H1 (cell line): ENCODE measurements around the gene C1orf21. TPM values are rescaled to one million over a fixed set of nuclear protein-coding genes. Genes with fewer than 3 reads are reported as not detected.

Experiments used
- CTCF ChIA-PET: fragments of 300-600 bp; sonication (Branson Sonifier 250); formaldehyde crosslinking; loops from one replicate; lab custom pipeline; 2021; ENCODE audit not compliant: partially characterized antibody; lab: Charles Lee
- POLR2A ChIA-PET: fragments of 300-600 bp; sonication (Branson Sonifier 250); formaldehyde crosslinking; loops from one replicate; lab custom pipeline; 2021; ENCODE audit warnings: inconsistent platforms; ENCODE audit not compliant: partially characterized antibody; lab: Charles Lee
- DNase-seq, 2 experiments: peaks; one replicate each; pipeline versions ENCODE4 v3.0.0 to v3.0.0-alpha.2; 2010 to 2022; ENCODE audit warnings: low spot score in 2 of 2, low read depth in 1 of 2, mixed read lengths in 1 of 2
- FAIRE-seq: peaks from 2 replicates; lab custom pipeline; 2011; peaks lifted over from hg19 to GRCh38; lab: Jason Lieb, UNC
- H2AFZ ChIP-seq: 2 replicates; pipeline ENCODE4 v1.8.1; 2012; ENCODE audit warnings: low read length, inconsistent platforms
- H2AK5ac ChIP-seq: 2 replicates; pipeline ENCODE4 v1.6.1; 2013; ENCODE audit warnings: low read depth, low read length
- H2BK120ac ChIP-seq: replicated peaks from 2 replicates; pipeline ENCODE3; 2013; ENCODE audit warnings: low read depth, low read length, inconsistent platforms
- H2BK12ac ChIP-seq: 2 replicates; pipeline ENCODE4 v1.6.1; 2013; ENCODE audit warnings: low read depth, low read length
- H2BK15ac ChIP-seq: 2 replicates; pipeline ENCODE4 v1.6.1; 2013; ENCODE audit warnings: low read length
- H2BK20ac ChIP-seq: 2 replicates; pipeline ENCODE4 v1.6.1; 2013; ENCODE audit warnings: low read length
- H2BK5ac ChIP-seq: 2 replicates; pipeline ENCODE4 v1.6.1; 2013; ENCODE audit warnings: low read depth, low read length
- H3K14ac ChIP-seq: 2 replicates; pipeline ENCODE4 v1.6.1; 2013; ENCODE audit warnings: inconsistent platforms; ENCODE audit not compliant: insufficient read length
- H3K18ac ChIP-seq: 2 replicates; pipeline ENCODE4 v1.6.1; 2013; ENCODE audit warnings: low read length; ENCODE audit errors: extremely low read depth
- H3K23ac ChIP-seq: 2 replicates; pipeline ENCODE4 v1.6.1; 2013; ENCODE audit warnings: inconsistent platforms; ENCODE audit not compliant: insufficient read length
- H3K23me2 ChIP-seq: 2 replicates; pipeline ENCODE4 v1.6.1; 2013; ENCODE audit warnings: low read depth, low read length
- H3K27ac ChIP-seq: 2 replicates; pipeline ENCODE4 v1.6.1; 2011; ENCODE audit warnings: low read depth, low read length, inconsistent platforms
- H3K27me3 ChIP-seq, 4 experiments: replicated peaks in 1 of 4; 1 replicate in 1 of 4; 2 replicates in 3 of 4; pipeline versions ENCODE4 v1.6.1 to v1.8.1; 2011 to 2013; ENCODE audit warnings: low read length in 3 of 4, mild to moderate bottlenecking in 3 of 4, inconsistent platforms in 2 of 4, mixed read lengths in 2 of 4, moderate library complexity in 1 of 4; ENCODE audit not compliant: control insufficient read depth in 3 of 4, insufficient read depth in 3 of 4; ENCODE audit errors: extremely low read depth in 1 of 4
- H3K36me3 ChIP-seq, 4 experiments: 2 replicates each; pipeline versions ENCODE4 v1.6.1 to v1.8.1; 2011 to 2013; ENCODE audit warnings: mild to moderate bottlenecking in 4 of 4, low read length in 3 of 4, moderate library complexity in 2 of 4, control low read depth in 1 of 4, inconsistent platforms in 1 of 4; ENCODE audit not compliant: insufficient read depth in 4 of 4, control insufficient read depth in 2 of 4
- H3K4ac ChIP-seq: replicated peaks from 2 replicates; pipeline ENCODE3; 2013; ENCODE audit warnings: low read length, low read depth, mixed read lengths, inconsistent platforms; ENCODE audit not compliant: insufficient read length
- H3K4me1 ChIP-seq, 4 experiments: replicated peaks in 1 of 4; 1 replicate in 1 of 4; 2 replicates in 3 of 4; pipeline versions ENCODE4 v1.6.1 to v1.8.1; 2011 to 2013; ENCODE audit warnings: low read length in 3 of 4, inconsistent platforms in 2 of 4, mixed read lengths in 1 of 4; ENCODE audit not compliant: insufficient read depth in 4 of 4, control insufficient read depth in 3 of 4
- H3K4me2 ChIP-seq, 2 experiments: 2 replicates each; pipeline versions ENCODE4 v1.6.1 to v1.8.1; 2011 to 2013; ENCODE audit warnings: low read depth in 2 of 2, low read length in 2 of 2, control low read depth in 1 of 2, inconsistent platforms in 1 of 2, mild to moderate bottlenecking in 1 of 2; ENCODE audit not compliant: insufficient read depth in 1 of 2
- H3K4me3 ChIP-seq, 4 experiments: fragments of 200-600, 300-600 bp in 1 of 4; sonication (generic), shearing (Covaris generic), sonication (Bioruptor Twin) in 1 of 4; 2 replicates each; pipeline versions ENCODE4 v1.5.1 to v1.8.1; 2011 to 2016; ENCODE audit warnings: low read length in 4 of 4, low read depth in 3 of 4, control low read depth in 2 of 4, inconsistent platforms in 2 of 4, mild to moderate bottlenecking in 2 of 4, mixed read lengths in 1 of 4, moderate library complexity in 1 of 4; ENCODE audit not compliant: insufficient read depth in 2 of 4; ENCODE audit errors: extremely low read depth in 1 of 4
- H3K56ac ChIP-seq: replicated peaks from 2 replicates; pipeline ENCODE3; 2013; ENCODE audit warnings: low read depth, mild to moderate bottlenecking, mixed read lengths, low read length, inconsistent platforms; ENCODE audit not compliant: insufficient read length
- H3K79me1 ChIP-seq: 2 replicates; pipeline ENCODE4 v1.6.1; 2013; ENCODE audit warnings: low read depth, low read length, control low read depth
- H3K79me2 ChIP-seq, 2 experiments: 2 replicates each; pipeline versions ENCODE4 v1.6.1 to v1.8.1; 2012 to 2013; ENCODE audit warnings: low read length in 2 of 2, mild to moderate bottlenecking in 2 of 2, inconsistent platforms in 1 of 2; ENCODE audit not compliant: insufficient read depth in 2 of 2, control insufficient read depth in 1 of 2
- H3K9ac ChIP-seq, 4 experiments: replicated peaks in 1 of 4; 1 replicate in 1 of 4; 2 replicates in 3 of 4; pipeline versions ENCODE4 v1.6.1 to v1.8.1; 2011 to 2013; ENCODE audit warnings: low read depth in 3 of 4, low read length in 3 of 4, control low read depth in 2 of 4, mild to moderate bottlenecking in 2 of 4, moderate library complexity in 2 of 4, inconsistent platforms in 1 of 4; ENCODE audit errors: extremely low read depth in 1 of 4
- H3K9me3 ChIP-seq, 2 experiments: 2 replicates each; pipeline versions ENCODE4 v1.6.1 to v1.8.1; 2012 to 2013; ENCODE audit warnings: mild to moderate bottlenecking in 2 of 2, moderate library complexity in 2 of 2, control low read depth in 1 of 2, inconsistent platforms in 1 of 2, low read depth in 1 of 2, low read length in 1 of 2, mixed read lengths in 1 of 2; ENCODE audit not compliant: insufficient read depth in 2 of 2
- H4K20me1 ChIP-seq, 2 experiments: replicated peaks in 1 of 2; 2 replicates each; pipeline versions ENCODE3 to v1.8.1; 2011 to 2013; ENCODE audit warnings: inconsistent platforms in 2 of 2, low read length in 2 of 2, mild to moderate bottlenecking in 1 of 2; ENCODE audit not compliant: insufficient read depth in 2 of 2, control insufficient read depth in 1 of 2
- H4K5ac ChIP-seq: 2 replicates; pipeline ENCODE4 v1.6.1; 2013; ENCODE audit warnings: low read length, low read depth, mixed read lengths, inconsistent platforms; ENCODE audit not compliant: insufficient read length
- H4K8ac ChIP-seq: 2 replicates; pipeline ENCODE4 v1.8.0; 2013; ENCODE audit warnings: mild to moderate bottlenecking, moderate library complexity, low read length, inconsistent platforms; ENCODE audit not compliant: insufficient read depth; ENCODE audit errors: extremely low read depth
- H4K91ac ChIP-seq: replicated peaks from 2 replicates; pipeline ENCODE3; 2013; ENCODE audit warnings: low read length, mixed read lengths, inconsistent platforms; ENCODE audit not compliant: insufficient read length
- CBX8 ChIP-seq: fragments of 300-800, 300-1000 bp; sonication (generic); IDR thresholded peaks from 2 replicates; pipeline ENCODE4 v1.7.1; 2016; ENCODE audit warnings: low read depth, low read length, borderline replicate concordance
- KDM1A ChIP-seq: fragments of 200-600, 300-600 bp; sonication (generic); IDR thresholded peaks from 2 replicates; pipeline ENCODE4 v1.7.1; 2016; ENCODE audit warnings: mild to moderate bottlenecking, low read length, borderline replicate concordance
- SP2 ChIP-seq: IDR thresholded peaks from 2 replicates; pipeline ENCODE4 v1.6.1; 2012; ENCODE audit warnings: mild to moderate bottlenecking, low read length, inconsistent platforms
- TEAD4 ChIP-seq: IDR thresholded peaks from 2 replicates; pipeline ENCODE4 v1.6.1; 2012; ENCODE audit warnings: low read depth, low read length, inconsistent platforms, mixed read lengths
- USF2 ChIP-seq: IDR thresholded peaks from 2 replicates; pipeline ENCODE4 v1.6.1; 2011; ENCODE audit warnings: low read length, improper control_type of control experiment
- WGBS, 2 experiments: shearing (Covaris generic) in 1 of 2; methylation state at CpG; one replicate each; pipeline versions ENCODE4 v1.1.6 to v1.1.7; 2013 to 2015; ENCODE audit warnings: low lambda C conversion rate in 2 of 2, mixed read lengths in 2 of 2, inconsistent platforms in 1 of 2, low coverage in 1 of 2, missing lambda C conversion rate in 1 of 2; ENCODE audit not compliant: insufficient replicate concordance in 2 of 2, insufficient coverage in 1 of 2, insufficient read length in 1 of 2; ENCODE audit errors: extremely low coverage in 1 of 2, missing lambda C conversion rate in 1 of 2; 5-methylcytosine and 5-hydroxymethylcytosine counted together
- polyA plus RNA-seq, 7 experiments: library from polyadenylated mRNA; depleted of rRNA in 3 of 7; stranded (reverse) in 5 of 7; unstranded in 2 of 7; fragments of >200 nt in 5 of 7; fragments of 200-250 nt in 2 of 7; gene quantifications; 1 replicate in 5 of 7; 2 replicates in 1 of 7; 4 replicates in 1 of 7; pipeline versions ENCODE4 v1.2.1 to v1.2.3, GENCODE V29; 2011 to 2013; ENCODE audit warnings: missing spikeins in 2 of 7, mixed read lengths in 2 of 7
- total RNA-seq: library from RNA; stranded (reverse); fragmentation: NEBNext Ultra II Directional; extraction: Animal tissue kit (Norgen Biotek cat#: 25700); gene quantifications from 2 replicates; pipeline ENCODE4 v1.2.1, GENCODE V29; 2021

Gene C1orf21
- total and polyA plus RNA-seq, 2 of the 8 experiments (the other 6 are each of a cell fraction or from before 2014, with no cell fraction given): 16.6 to 51.0 TPM

- Histone ChIP-seq H4K8ac (no peak overlapping the region), H3K79me1 (no peaks in the 10 kb centered on the region), H3K18ac (no peak overlapping the region), H3K27ac (no peak overlapping the region), H2BK5ac (no peak overlapping the region), H2BK20ac (no peak overlapping the region), H2BK15ac (no peak overlapping the region), H2AFZ (no peak overlapping the region)
- no peak for DNase-seq
- TF ChIP-seq SP2: no peak
- no peak for TF ChIP-seq KDM1A
- no peak for TF ChIP-seq CBX8
- no peak for TF ChIP-seq TEAD4
- no peak for TF ChIP-seq USF2
- TF ChIP-seq, all 59 proteins: peak for 0
- CTCF ChIA-PET: no interaction called here
- WGBS, 2 experiments: 92% methylated on average over 5 of the region's 5 CpGs; no CpG with 5 or more reads in 1 of the 2 experiments
- POLR2A ChIA-PET: no interaction called here
- Histone ChIP-seq H3K23ac (no peak overlapping the region), H3K9me3 (no peaks in the 10 kb centered on the region), H3K4ac (no peak overlapping the region), H2AK5ac (no peak overlapping the region), H4K20me1 (no peaks in the 10 kb centered on the region), H3K14ac (no peak overlapping the region), H3K56ac (no peak overlapping the region), H3K23me2 (0 out of 2 replicates have a peak, but pooled peaks cover 1% of the 10 kb centered on the region), H3K9ac (no peak overlapping the region), H3K27me3 (no peaks in the 10 kb centered on the region), H3K36me3 (peaks cover 0 to 12% (median 2%) of the 10 kb centered on the region in 4 experiments; a peak in 2 of 8 replicates), H4K5ac (no peak overlapping the region), H3K79me2 (no peaks in the 10 kb centered on the region), H3K4me1 (peaks cover 0 to 6% (median 0%) of the 10 kb centered on the region in 4 experiments; a peak in 1 of 7 replicates), H2BK120ac (no peak overlapping the region), H3K4me3 (no peak overlapping the region), H4K91ac (no peak overlapping the region), H3K4me2 (no peak overlapping the region), H2BK12ac (no peak overlapping the region)
- no peak for FAIRE-seq
Measured at GRCh38 chr1:184621260-184621659, 234.4 kb downstream of the C1orf21 start.
